ENCODE data around the gene NOMO2.
"Not testable (repeated sequence)": the region's sequence is repeated elsewhere in the genome, so short reads cannot be mapped to it uniquely, and the experiment has no call there.

The NOMO2 gene

GRCh38 chr16:18521445-18522181 is 40.3 kb downstream of the NOMO2 start:
- not testable (repeated sequence) for DNase-seq (ENCODE audit: low read depth in 2 of 2)

- DNase-seq (ENCODE audit: low read depth in 2 of 2), result not testable (repeated sequence)
Observed at GRCh38 chr16:18518536-18519283, 43.2 kb downstream of the NOMO2 start.

DNA sequence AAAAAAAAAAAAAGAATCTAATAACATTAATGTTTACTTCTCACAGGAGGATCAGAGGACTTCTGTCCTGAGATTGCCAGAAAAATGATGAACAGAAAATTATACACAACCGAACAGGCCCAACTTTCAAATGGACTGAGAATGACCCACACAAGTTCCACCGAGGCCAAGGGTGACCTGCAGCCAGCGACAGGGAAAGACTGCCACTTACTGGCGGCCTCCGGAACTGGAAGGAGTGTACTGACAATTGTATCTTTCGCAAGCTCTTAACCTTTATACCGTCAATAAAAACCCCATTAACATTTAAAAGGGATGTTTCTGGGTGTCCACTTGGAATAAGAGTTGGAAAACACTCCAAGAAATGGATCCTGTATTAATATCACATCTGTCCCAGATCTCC is 63.5 kb downstream of the NOMO2 start:
- not testable (repeated sequence) for DNase-seq (ENCODE audit: low read depth in 2 of 2)

GRCh38 chr16:18497032-18497431 is 64.9 kb downstream of the NOMO2 start:
- DNase-seq (ENCODE audit: low read depth in 2 of 2), result not testable (repeated sequence)

- not testable (repeated sequence) for DNase-seq (ENCODE audit: low read depth in 2 of 2)
Observed at GRCh38 chr16:18492118-18492897, 69.6 kb downstream of the NOMO2 start.

GRCh38 chr16:18436025-18436424 is 125.9 kb downstream of the NOMO2 start:
- DNase-seq (ENCODE audit: low read depth in 2 of 2), result not testable (repeated sequence)

DNA sequence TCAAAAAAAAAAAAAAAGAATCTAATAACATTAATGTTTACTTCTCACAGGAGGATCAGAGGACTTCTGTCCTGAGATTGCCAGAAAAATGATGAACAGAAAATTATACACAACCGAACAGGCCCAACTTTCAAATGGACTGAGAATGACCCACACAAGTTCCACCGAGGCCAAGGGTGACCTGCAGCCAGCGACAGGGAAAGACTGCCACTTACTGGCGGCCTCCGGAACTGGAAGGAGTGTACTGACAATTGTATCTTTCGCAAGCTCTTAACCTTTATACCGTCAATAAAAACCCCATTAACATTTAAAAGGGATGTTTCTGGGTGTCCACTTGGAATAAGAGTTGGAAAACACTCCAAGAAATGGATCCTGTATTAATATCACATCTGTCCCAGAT is 146.1 kb downstream of the NOMO2 start:
- DNase-seq (ENCODE audit: low read depth in 2 of 2), result not testable (repeated sequence)

- DNase-seq (ENCODE audit: low read depth in 2 of 2), result not testable (repeated sequence)
Observed at GRCh38 chr16:18409532-18410293, 152.2 kb downstream of the NOMO2 start.

GRCh38 chr16:18401851-18402657 is 159.8 kb downstream of the NOMO2 start:
- DNase-seq (ENCODE audit: low read depth in 2 of 2), result not testable (repeated sequence)

DNA sequence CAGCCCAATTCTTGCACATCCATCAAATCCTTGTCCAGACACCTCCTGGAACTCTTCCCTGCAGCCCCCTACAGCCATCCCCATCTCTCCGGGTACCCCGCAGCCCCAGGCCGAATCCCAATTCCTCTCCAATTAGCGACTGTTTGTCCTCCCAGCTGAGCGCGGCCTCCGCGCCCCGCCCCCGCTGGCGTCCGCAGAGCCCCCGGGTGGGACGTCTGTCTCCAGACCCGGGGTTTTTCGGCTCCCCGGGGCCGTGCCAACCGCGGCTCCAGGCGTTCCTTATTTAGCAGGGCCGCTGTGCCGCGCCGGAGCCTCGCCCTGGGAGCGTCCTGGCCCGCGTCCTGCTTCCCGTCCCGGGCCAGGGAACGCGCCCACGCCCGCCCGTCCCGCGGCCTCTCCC is 160.7 kb downstream of the NOMO2 start:
- DNase-seq (ENCODE audit: low read depth in 2 of 2), result not testable (repeated sequence)

DNA sequence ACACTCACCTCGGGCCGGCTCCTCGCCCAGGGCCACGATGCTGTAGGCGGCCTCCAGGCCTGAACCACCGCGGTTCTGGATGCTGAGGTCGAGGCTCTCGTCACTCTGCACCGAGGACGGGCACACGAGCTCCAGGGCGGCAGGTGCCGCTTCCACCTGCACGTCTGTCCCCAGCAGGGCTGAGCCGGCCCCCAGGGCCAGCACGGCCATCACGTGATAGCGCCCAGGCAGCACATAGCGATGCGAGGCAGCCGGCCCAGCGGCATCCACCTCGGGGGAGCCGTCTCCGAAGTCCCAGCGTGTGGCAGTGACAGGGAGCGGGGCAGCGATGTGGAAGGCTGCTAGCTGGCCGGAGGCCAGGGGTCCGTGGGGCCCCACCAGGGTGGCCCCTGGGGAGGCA is 167.5 kb downstream of the NOMO2 start:
- DNase-seq (ENCODE audit: low read depth in 2 of 2), result not testable (repeated sequence)

DNA sequence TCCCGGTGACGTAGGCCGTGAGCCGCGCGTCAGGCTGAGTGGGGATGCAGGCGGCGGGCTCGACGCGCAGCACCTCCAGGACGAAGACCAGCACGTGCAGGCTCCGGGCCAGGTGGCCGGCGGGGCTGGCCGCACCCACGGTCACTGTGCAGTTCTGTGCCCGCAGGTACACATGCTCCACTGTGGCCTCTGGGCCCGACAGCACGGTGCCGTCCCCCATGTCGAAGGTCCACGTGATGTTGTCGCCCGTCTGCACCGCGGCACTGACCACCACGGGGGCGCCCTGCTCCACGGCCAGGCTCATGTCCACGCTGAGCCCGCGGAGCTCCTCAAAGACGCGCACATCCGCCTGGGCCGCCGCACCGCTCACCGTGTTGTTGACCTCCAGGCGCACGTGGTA is 174.1 kb downstream of the NOMO2 start:
- DNase-seq (ENCODE audit: low read depth in 2 of 2), result not testable (repeated sequence)

DNA sequence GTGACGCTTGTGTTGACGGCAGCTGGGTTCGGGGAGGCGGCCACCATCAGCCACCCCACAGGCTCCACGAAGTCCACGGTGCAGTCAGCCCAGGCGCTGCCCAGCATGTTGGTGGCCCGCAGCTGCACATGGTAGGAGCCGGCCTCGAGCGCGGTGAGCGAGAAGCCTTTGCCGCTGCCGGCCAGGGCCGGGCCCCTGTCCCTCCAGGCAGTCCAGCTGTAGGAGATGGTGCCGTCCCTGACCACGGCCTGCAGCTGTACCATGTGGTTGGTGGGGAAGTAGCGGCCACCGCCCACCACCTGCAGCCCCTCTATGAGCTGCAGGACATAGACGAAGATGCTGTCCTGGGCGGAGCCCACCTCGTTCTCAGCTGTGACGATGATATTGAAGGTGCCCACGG is 175.4 kb downstream of the NOMO2 start:
- not testable (repeated sequence) for DNase-seq (ENCODE audit: low read depth in 2 of 2)

- not testable (repeated sequence) for DNase-seq (ENCODE audit: low read depth in 2 of 2)
Observed at GRCh38 chr16:18385285-18385684, 176.6 kb downstream of the NOMO2 start.

- not testable (repeated sequence) for DNase-seq (ENCODE audit: low read depth in 2 of 2)
Observed at GRCh38 chr16:18384869-18385268, 177.0 kb downstream of the NOMO2 start.

DNA sequence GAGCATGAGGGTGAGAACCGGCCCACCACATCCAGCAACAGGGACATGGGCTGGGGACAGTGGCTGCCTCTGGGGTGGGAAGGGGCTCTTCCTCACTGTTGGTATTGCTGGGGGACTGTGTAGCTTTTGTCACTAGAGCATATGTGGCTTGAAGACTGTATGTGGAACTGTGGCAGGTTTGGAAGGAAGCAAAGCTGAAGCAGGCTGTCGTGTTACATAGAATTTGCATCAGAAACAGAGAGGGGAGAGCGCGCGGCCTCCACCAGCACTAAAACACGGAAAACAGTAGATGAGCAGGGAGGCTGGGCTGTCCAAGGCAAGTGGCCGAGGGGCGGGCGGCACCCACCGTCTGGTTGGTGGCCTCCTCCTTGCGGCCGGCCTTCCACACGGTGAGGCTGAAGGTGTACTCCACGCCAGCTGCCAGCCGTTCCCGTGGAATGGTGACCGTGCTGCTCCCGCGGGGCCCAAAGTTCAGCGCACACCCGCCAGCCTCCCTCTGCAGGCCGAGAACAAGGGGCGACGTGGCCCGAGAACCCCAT is 177.7 kb downstream of the NOMO2 start:
- not testable (repeated sequence) for DNase-seq (ENCODE audit: low read depth in 2 of 2)

DNA sequence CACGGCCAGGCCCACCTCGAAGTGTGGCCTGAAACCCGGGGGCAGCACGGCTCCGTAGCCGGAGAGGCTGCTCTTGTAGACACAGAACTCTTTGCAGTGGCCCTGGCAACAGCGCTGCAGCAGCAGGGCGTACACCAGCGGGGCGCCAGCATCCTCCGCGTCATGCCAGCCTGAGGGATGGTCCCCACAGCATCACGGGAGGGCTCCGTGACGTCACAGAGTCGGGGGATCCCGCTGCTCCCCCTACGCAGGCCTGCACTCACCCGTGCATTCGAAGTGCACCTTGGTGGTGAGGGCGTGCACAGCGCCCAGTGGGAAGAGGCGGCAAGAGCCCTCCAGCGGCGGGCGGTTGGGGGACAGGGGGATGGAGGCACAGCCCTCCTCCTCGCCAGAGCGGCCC is 179.2 kb downstream of the NOMO2 start:
- DNase-seq (ENCODE audit: low read depth in 2 of 2), result not testable (repeated sequence)

Data from stimulated activated CD4-positive, alpha-beta T cell treated with anti-CD3 and anti-CD28 coated beads, Interleukin-1b, Interleukin-23, amount 100 ng/mL, for 1 hour (primary cell).